Fibroblast of lung (primary cell): ENCODE results near the gene SENP7. TPM values are rescaled to one million over a fixed set of nuclear protein-coding genes. Genes with fewer than 3 reads are reported as not detected.

ENCODE experiments used
- DNase-seq, 2 donors: peaks; one replicate each; pipeline versions ENCODE4 v3.0.0 to v3.0.0-alpha.2; 2010; ENCODE audit warnings: low read depth in 2 of 2
- H2AFZ ChIP-seq: 2 replicates; pipeline ENCODE4 v1.5.1; 2012; ENCODE audit warnings: low read length, control low read depth, inconsistent platforms
- H3K27ac ChIP-seq: 2 replicates; pipeline ENCODE4 v1.5.1; 2011; ENCODE audit warnings: low read length, control low read depth; ENCODE audit not compliant: insufficient read depth
- H3K27me3 ChIP-seq: 2 replicates; pipeline ENCODE4 v1.5.1; 2011; ENCODE audit warnings: mild to moderate bottlenecking, low read length; ENCODE audit not compliant: control insufficient read depth, insufficient read depth
- H3K36me3 ChIP-seq: 2 replicates; pipeline ENCODE4 v1.5.1; 2011; ENCODE audit warnings: low read length; ENCODE audit not compliant: control insufficient read depth, insufficient read depth
- H3K4me1 ChIP-seq: 2 replicates; pipeline ENCODE4 v1.5.1; 2011; ENCODE audit warnings: low read length; ENCODE audit not compliant: control insufficient read depth, insufficient read depth; ENCODE audit errors: extremely low read depth
- H3K4me2 ChIP-seq: 2 replicates; pipeline ENCODE4 v1.5.1; 2011; ENCODE audit warnings: low read length, control low read depth; ENCODE audit not compliant: insufficient read depth; ENCODE audit errors: extremely low read depth
- H3K4me3 ChIP-seq, 4 experiments: fragments of 200-600 bp in 1 of 4; sonication (generic) in 1 of 4; replicated peaks in 1 of 4; 2 replicates each; pipeline ENCODE4 v1.5.1; 2011 to 2016; ENCODE audit warnings: low read length in 4 of 4, low read depth in 3 of 4, mild to moderate bottlenecking in 3 of 4, control low read depth in 2 of 4, inconsistent platforms in 1 of 4, mixed read lengths in 1 of 4; ENCODE audit not compliant: insufficient read depth in 1 of 4; ENCODE audit errors: control extremely low read depth in 1 of 4
- H3K79me2 ChIP-seq: 2 replicates; pipeline ENCODE4 v1.5.1; 2012; ENCODE audit warnings: mild to moderate bottlenecking, low read length, inconsistent platforms; ENCODE audit not compliant: control insufficient read depth, insufficient read depth
- H3K9ac ChIP-seq: 2 replicates; pipeline ENCODE4 v1.5.1; 2011; ENCODE audit warnings: mild to moderate bottlenecking, low read length, control low read depth; ENCODE audit not compliant: insufficient read depth
- H3K9me3 ChIP-seq: 2 replicates; pipeline ENCODE4 v1.5.1; 2012; ENCODE audit warnings: low read depth, low read length; ENCODE audit not compliant: control insufficient read depth, insufficient read depth
- H4K20me1 ChIP-seq: 2 replicates; pipeline ENCODE4 v1.5.1; 2011; ENCODE audit warnings: low read length; ENCODE audit not compliant: control insufficient read depth, insufficient read depth; ENCODE audit errors: extremely low read depth
- CTCF ChIP-seq, 2 donors: IDR thresholded peaks in 1 of 2; conservative IDR thresholded peaks in 1 of 2; 1 replicate in 1 of 2; 2 replicates in 1 of 2; pipeline ENCODE4 v1.5.1; 2011 to 2012; ENCODE audit warnings: low read length in 2 of 2, control low read depth in 1 of 2, inconsistent platforms in 1 of 2, low read depth in 1 of 2, mild to moderate bottlenecking in 1 of 2
- EZH2 ChIP-seq: IDR thresholded peaks from 2 replicates; pipeline ENCODE4 v1.5.1; 2012; ENCODE audit warnings: low read length, control low read depth, mild to moderate bottlenecking; ENCODE audit errors: missing control alignments
- polyA plus RNA-seq, 2 donors: library from polyadenylated mRNA; depleted of rRNA in 1 of 2; stranded (reverse) in 1 of 2; unstranded in 1 of 2; fragments of >200 nt; gene quantifications; 2 replicates each; pipeline ENCODE4 v1.2.1, GENCODE V29; 2011 to 2012; ENCODE audit warnings: missing spikeins in 1 of 2
- total RNA-seq: library from RNA; depleted of rRNA; stranded (reverse); fragments of >200 nt; gene quantifications from 2 replicates; pipeline ENCODE4 v1.2.1, GENCODE V29; 2014

The SENP7 gene
- total and polyA plus RNA-seq, 2 donors (not counting 1 experiment from before 2014, with no cell fraction given) = 7.2 to 16.5 TPM

GRCh38 chr3:101532783-101533602, 20.0 kb upstream of the SENP7 start:
- H3K4me1 ChIP-seq = no peaks in the 10 kb centered on the region
- no peaks in the 10 kb centered on the region for H4K20me1 ChIP-seq
- DNase-seq = no peak
- TF ChIP-seq EZH2 = no peak
- TF ChIP-seq CTCF (conservative IDR thresholded peaks at IDR 0.05 in 1 of 2, IDR thresholded peaks at IDR 0.05 in 1 of 2; ENCODE audit: low read depth in 1 of 2, low read length in 2 of 2) = no peak
- H3K27ac ChIP-seq = no peak overlapping the region
- H3K4me2 ChIP-seq = no peak overlapping the region
- H3K9ac ChIP-seq = no peak overlapping the region
- H3K4me3 ChIP-seq = no peak overlapping the region
- peaks cover 10% of the 10 kb centered on the region for H3K27me3 ChIP-seq
- H3K79me2 ChIP-seq = no peaks in the 10 kb centered on the region
- H3K36me3 ChIP-seq = no peaks in the 10 kb centered on the region
- no peaks in the 10 kb centered on the region for H3K9me3 ChIP-seq
- H2AFZ ChIP-seq = no peak overlapping the region

- no peak overlapping the region for H3K4me2 ChIP-seq
- TF ChIP-seq CTCF (conservative IDR thresholded peaks at IDR 0.05 in 1 of 2, IDR thresholded peaks at IDR 0.05 in 1 of 2; ENCODE audit: low read depth in 1 of 2, low read length in 2 of 2) (no peak), EZH2 (no peak)
- H3K27ac ChIP-seq = no peak overlapping the region
- no peak overlapping the region for H2AFZ ChIP-seq
- no peaks in the 10 kb centered on the region for H3K9me3 ChIP-seq
- H3K4me3 ChIP-seq = no peak overlapping the region
- H3K9ac ChIP-seq = no peak overlapping the region
- no peaks in the 10 kb centered on the region for H4K20me1 ChIP-seq
- no peaks in the 10 kb centered on the region for H3K4me1 ChIP-seq
- DNase-seq = no peak
- no peaks in the 10 kb centered on the region for H3K79me2 ChIP-seq
- no peaks in the 10 kb centered on the region for H3K36me3 ChIP-seq
- peaks cover 10% of the 10 kb centered on the region for H3K27me3 ChIP-seq
These were observed 18.6 kb upstream of the SENP7 start for GRCh38 chr3:101531473-101532086.

- H3K27ac ChIP-seq = no peak overlapping the region
- H3K4me2 ChIP-seq = no peak overlapping the region
- H4K20me1 ChIP-seq = no peaks in the 10 kb centered on the region
- TF ChIP-seq EZH2 = no peak
- TF ChIP-seq CTCF (conservative IDR thresholded peaks at IDR 0.05 in 1 of 2, IDR thresholded peaks at IDR 0.05 in 1 of 2; ENCODE audit: low read depth in 1 of 2, low read length in 2 of 2) = no peak
- no peaks in the 10 kb centered on the region for H3K9me3 ChIP-seq
- H3K4me3 ChIP-seq = no peak overlapping the region
- H2AFZ ChIP-seq = no peak overlapping the region
- H3K36me3 ChIP-seq = no peaks in the 10 kb centered on the region
- no peak overlapping the region for H3K9ac ChIP-seq
- no peaks in the 10 kb centered on the region for H3K79me2 ChIP-seq
- H3K27me3 ChIP-seq = peaks cover 10% of the 10 kb centered on the region
- DNase-seq = no peak
- H3K4me1 ChIP-seq = no peaks in the 10 kb centered on the region
These were observed 17.7 kb upstream of the SENP7 start for GRCh38 chr3:101530686-101531047.
